NCI-H2227 (cell line): ENCODE results near the gene SIK3.
"Not testable (repeated sequence)": the region's sequence is repeated elsewhere in the genome, so short reads cannot be mapped to it uniquely, and the experiment has no call there.

Source experiments
- DNase-seq: peaks from one replicate; lab custom pipeline; 2025; ENCODE audit not compliant: unreplicated experiment; lab: John Stamatoyannopoulos, UW

The SIK3 gene

DNA sequence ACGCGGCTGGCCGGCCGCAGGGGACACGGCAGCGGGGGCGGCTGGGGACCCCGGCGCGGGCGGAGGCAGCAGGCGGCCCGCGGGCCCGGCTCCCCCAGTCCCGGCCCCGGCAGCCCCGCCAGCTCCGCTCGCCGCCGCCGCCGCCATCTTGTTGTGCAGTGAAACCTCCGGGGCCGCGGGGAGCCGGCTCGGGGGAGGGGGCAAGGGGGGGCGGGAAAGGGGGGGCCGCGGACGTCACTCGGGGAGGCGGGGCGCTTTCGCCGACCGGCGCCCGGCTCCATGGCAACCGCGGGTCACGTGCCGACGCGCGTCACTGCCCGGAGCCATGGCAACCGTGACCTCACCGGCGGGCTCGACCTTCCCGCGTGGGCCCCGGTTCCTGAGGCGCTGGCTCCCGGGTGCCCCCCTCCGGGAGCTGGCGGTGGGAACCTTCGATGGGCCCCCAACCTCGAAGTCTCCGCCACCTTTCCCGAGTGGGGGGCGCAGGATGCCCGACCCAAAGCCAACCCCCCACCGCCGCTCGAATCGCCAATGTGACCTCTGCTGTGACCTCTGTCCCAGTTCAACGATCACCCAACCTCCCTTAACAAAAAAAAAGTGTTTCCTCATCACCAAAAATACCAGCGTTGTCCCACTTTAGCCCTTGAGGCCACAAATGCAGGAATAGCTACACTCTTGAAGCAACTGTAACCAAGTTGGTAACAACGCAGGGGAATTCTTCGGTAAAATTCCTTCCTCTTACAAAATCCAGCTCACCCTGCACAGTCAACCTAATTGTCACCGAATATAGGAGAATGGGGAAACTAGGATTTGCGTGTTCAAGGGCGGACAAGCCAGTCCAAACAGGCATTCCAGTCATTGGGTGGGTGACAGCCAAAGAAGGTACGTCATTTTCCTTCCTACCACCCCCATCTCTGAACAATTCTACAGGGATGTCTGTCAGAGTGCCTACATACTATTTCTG is at the start of gene SIK3:
SIK3 (minus strand) TSS at position 160 of the 964 bp plus-strand sequence; CDS start at position 147, 13 bp downstream.
- peak; percentile 92 for DNase-seq

GRCh38 chr11:117146521-117146920 is 48.3 kb upstream of the SIK3 start:
- no peak for DNase-seq

DNA sequence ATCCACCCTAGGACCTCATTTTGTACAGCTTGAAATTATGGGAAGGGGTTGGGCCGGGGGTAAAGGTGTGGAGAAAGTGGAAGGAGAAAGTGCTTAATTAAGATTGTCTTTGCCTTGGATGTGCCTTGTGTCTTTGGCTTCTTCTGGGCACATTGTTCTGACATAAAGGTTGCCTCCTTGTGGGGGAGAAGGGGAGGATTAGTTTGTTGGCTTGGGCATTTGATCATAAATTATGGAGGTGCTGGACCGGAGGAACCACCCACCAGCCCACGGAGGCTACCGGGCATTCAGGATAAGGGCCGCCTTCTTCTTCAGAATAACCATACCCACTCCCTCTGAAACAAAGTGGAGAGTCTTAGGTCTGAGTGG is 47.1 kb upstream of the SIK3 start:
- peak; percentile 35 for DNase-seq

GRCh38 chr11:117144477-117145392 is 46.5 kb upstream of the SIK3 start:
- DNase-seq, result peak; percentile 61

DNA sequence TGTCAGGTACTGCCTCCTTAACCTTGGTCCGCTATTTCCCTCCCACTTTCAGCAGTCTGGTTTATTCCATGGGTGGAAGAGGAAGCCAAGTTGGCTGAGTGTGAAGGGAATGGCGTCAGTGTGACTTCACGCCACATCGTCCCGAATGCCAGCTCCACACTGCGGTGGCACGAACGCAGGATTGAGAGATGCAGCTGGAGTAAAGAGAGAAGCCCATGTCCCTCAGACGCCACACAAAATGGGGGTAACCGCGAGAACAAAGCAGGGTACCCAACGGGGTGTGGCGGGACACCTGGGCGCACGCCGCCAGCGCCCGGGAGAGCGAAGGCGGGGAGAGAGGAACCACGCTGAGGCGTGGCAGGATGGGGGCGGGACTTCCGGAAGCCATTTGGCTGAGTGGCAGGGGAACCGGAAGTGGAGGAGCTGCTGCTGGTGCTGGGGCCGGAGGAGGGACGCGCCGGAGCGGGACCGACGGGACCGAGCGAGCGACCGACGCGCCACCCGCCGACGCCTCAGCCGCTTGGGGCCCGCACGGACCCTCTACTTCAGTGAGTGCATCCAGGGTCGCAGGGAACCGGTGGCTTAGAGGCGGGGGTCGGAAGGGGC is 45.7 kb upstream of the SIK3 start, which contains the start of gene PAFAH1B2:
PAFAH1B2 (plus strand) TSS at position 417 of the 606 bp plus-strand sequence. CDS start 8,161 bp downstream, outside the sequence.
- peak; percentile 90 for DNase-seq

- peak; percentile 59 for DNase-seq
Observed at GRCh38 chr11:117143390-117143789, 45.2 kb upstream of the SIK3 start.

DNA sequence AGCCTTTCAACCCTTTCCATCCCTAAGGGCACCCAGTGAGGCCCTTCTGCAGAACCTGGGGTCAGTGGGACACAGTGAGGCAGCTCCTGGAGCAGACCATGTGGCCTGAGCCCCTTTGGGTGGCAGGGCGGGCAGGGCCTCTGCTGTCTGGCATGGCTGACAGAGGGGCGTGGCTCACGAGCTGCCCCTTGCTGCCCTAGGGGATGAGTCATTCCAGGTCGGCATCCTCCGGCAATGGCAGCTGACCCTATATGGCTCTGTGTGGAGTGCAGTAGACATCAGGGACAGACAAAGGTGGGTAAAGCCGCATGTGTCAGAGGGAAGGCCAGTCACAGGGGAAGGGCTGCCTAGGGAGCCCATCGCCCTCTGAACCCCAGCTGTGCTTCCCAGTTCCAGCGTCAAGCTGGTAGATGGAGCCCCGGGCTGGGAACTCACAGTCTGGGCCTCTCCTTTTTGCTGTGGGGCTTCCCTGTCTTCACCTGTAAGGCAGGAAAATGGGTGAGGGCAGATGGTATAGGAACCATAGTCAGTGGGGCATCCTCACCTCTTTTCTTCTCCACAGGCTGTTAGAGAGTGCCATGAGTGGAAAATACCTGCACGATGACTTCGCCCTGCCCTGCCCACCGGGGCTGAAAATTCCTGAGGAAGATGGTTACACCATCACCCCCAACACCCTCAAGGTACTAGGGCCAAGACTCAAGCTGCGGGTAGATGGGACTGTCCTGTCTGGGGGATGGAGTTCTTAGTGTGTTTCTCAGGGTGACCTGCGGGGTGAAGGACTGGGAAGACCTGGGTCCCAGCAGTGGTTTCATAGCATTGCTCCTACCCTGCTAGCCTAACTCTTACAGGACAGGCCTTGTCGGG is 39.2 kb upstream of the SIK3 start:
- not testable (repeated sequence) for DNase-seq

DNA sequence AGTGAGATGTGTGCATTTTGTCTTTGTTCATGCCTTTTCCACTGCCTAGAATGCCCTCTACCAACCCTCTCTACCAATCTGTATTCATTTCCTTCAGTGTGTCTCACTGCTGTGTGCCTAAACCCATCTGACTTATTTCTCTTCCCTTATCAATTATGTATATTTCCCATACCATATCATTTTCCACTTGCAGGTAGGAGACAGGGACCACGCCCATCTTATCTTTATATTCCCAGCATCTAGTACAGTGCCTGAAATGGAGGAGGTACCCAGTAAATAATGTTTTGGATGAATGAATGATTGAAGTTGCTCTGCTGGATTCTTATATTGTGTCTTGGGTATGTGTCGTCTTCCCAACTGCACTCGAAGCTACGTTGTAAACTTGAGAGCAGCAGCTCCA is 36.8 kb upstream of the SIK3 start:
- not testable (repeated sequence) for DNase-seq

GRCh38 chr11:117134431-117134830 is 36.2 kb upstream of the SIK3 start:
- DNase-seq, result no peak

DNA sequence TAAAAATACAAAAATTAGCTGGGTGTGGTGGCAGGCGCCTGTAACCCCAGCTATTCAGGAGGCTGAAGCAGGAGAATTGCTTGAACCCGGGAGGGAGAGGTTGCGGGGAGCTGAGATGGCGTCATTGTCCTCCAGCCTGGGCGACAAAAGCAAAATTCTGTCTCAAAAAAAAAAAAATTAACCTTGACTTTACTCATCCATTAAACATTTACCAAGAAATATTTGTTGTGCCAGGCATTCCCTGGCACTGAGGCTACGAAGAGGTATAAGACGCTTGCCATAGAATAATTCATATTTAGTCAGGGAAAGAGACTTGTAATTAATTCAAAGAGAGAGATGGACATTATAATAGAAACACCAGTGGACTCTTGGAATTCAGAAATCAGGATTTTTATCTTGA is 32.7 kb upstream of the SIK3 start:
- DNase-seq, result no peak

DNA sequence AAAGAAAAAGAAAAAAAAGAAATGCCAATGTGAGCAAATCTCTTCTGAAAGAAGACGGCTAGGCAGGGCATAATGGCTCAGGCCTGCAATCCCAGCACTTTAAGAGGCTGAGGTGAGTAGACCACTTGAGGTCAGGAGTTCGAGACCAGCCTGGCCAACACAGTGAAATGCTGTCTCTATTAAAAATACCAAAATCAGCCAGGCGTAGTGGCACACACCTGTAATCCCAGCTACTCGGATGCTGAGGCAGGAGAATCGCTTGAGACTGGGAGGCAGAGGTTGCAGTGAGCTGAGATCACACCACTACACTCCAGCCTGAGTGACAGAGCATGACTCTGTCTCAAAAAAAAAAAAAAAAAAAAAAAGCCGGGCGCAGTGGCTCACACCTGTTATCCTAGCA is 32.2 kb upstream of the SIK3 start:
- DNase-seq, result not testable (repeated sequence)

DNA sequence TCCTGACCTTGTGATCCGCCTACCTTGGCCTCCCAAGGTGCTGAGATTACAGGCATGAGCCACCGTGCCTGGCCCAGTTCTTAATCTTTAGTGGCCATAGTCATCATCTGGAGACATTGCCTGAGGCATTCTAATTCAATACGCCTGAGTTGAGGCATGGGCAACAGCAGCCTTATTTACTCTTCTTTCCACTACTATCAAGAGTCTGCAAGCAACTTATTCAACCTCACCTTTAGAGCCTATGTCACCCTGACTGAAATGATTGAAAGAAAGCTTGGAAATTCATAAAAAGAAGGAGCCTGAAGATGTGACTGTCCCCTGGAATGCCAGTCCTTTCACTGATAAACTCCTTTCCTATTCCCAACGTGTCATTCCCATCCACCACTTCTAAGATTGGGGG is 30.1 kb upstream of the SIK3 start:
- no peak for DNase-seq

- no peak for DNase-seq
Observed at GRCh38 chr11:117127171-117127901, 29.1 kb upstream of the SIK3 start.

GRCh38 chr11:117126223-117126965 is 28.2 kb upstream of the SIK3 start:
- no peak for DNase-seq

DNA sequence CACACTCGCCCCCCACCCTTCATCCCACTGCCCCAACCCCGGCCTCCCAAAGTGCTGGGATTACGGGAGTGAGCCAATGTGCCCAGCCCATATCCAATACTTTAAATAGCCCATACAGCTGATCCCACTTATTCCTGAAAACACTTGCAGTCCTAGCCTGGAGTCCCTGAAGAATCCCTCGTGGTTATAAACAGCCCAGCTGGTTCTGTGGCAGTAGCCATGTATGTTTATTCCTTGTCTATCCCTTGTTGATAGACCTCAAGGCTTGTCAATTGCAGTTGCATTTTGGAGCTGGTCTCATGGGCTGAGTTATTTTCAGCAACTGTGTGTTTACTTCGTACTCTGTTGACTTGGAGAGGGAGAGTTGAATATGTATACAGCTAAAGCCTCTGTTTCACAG is 24.3 kb upstream of the SIK3 start:
- no peak for DNase-seq

- DNase-seq, result no peak
Observed at GRCh38 chr11:117121176-117121575, 22.9 kb upstream of the SIK3 start.

- no peak for DNase-seq
Observed at GRCh38 chr11:117117681-117118080, 19.5 kb upstream of the SIK3 start.

DNA sequence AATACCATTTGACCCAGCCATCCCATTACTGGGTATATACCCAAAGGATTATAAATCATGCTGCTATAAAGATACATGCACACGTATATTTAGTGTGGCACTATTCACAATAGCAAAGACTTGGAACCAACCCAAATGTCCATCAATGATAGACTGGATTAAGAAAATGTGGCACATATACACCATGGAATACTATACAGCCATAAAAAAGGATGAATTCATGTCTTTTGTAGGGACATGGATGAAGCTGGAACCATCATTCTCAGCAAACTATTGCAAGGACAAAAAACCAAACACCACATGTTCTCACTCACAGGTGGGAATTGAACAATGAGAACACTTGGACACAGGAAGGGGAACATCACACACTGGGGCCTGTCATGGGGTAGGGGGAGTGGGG is 14.7 kb upstream of the SIK3 start:
- not testable (repeated sequence) for DNase-seq

- not testable (repeated sequence) for DNase-seq
Observed at GRCh38 chr11:117112497-117112896, 14.3 kb upstream of the SIK3 start.
